Stimulated activated effector memory CD8-positive, alpha-beta T cell treated with anti-CD3 and anti-CD28 coated beads, Interleukin-12 subunit alpha, Interleukin-12 subunit beta, amount 100 ng/mL, for 72 hours (primary cell): Measurements from ENCODE around the gene PRR36.

Experiments used
- ATAC-seq: fragments of 150-1000 bp; cut with Tn5 transposase; 2 replicates; pipeline ENCODE4 v1.10.0; 2021
- DNase-seq, 2 donors: peaks; one replicate each; pipeline ENCODE4 v3.0.0; 2021 to 2022; ENCODE audit warnings: low spot score in 2 of 2
- H3K27ac Mint-ChIP-seq: one replicate; pipeline ENCODE4 v1.8.0; 2022; ENCODE audit warnings: mild to moderate bottlenecking, mixed read lengths
- H3K36me3 Mint-ChIP-seq: one replicate; pipeline ENCODE4 v1.8.0; 2022; ENCODE audit warnings: mild to moderate bottlenecking, mixed read lengths
- H3K4me1 Mint-ChIP-seq: one replicate; pipeline ENCODE4 v1.8.0; 2022; ENCODE audit warnings: mixed read lengths
- H3K4me3 Mint-ChIP-seq: one replicate; pipeline ENCODE4 v1.8.0; 2022; ENCODE audit warnings: mild to moderate bottlenecking, mixed read lengths
- H3K9me3 Mint-ChIP-seq: one replicate; pipeline ENCODE4 v1.8.0; 2022; ENCODE audit warnings: mixed read lengths

The PRR36 gene

DNA sequence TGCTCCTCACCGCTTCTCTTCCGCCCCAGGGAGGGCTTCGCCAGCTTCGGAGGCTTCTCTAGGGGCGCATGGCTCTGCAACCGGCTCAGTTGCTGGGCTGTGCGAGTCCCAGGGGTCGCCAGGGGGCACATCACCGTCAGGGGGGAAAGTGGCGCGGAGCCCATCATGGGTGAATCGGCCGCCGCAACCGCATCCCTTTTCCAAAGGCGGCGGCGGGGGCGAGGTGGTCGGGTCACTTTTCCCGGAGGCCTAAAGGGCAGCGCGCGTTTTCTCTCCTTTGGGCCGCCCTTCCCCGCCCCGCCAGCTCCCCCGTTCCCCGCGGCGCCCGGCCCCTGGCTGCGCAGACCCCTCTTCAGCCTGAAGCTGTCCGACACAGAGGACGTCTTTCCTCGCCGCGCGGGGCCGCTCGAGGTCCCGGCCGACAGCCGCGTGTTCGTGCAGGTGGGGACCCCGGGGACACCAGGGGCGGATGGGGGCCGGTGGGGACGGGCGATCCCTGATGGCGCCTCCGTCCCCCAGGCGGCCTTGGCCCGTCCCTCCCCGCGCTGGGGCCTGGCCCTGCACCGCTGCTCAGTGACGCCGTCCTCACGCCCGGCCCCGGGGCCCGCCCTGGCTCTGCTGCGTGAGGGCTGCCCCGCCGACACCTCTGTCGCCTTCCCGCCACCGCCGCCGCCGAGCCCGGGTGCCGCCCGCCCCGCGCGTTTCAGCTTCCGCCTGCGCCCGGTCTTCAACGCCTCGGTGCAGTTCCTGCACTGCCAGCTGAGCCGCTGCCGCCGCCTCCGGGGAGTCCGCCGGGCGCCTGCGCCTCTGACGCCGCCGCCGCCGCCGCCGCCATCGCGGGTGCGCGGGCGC, 42.1 kb upstream of the PRR36 start:
- no peaks in the 10 kb centered on the region for H3K9me3 Mint-ChIP-seq
- DNase-seq (peak; percentile 52 to 79), ATAC-seq (peak; percentile 25)
- H3K4me3 Mint-ChIP-seq, result peak overlapping the region; percentile 85
- H3K4me1 Mint-ChIP-seq, result peaks cover 37% of the 10 kb centered on the region
- peaks cover 16% of the 10 kb centered on the region for H3K36me3 Mint-ChIP-seq
- no peak overlapping the region for H3K27ac Mint-ChIP-seq

DNA sequence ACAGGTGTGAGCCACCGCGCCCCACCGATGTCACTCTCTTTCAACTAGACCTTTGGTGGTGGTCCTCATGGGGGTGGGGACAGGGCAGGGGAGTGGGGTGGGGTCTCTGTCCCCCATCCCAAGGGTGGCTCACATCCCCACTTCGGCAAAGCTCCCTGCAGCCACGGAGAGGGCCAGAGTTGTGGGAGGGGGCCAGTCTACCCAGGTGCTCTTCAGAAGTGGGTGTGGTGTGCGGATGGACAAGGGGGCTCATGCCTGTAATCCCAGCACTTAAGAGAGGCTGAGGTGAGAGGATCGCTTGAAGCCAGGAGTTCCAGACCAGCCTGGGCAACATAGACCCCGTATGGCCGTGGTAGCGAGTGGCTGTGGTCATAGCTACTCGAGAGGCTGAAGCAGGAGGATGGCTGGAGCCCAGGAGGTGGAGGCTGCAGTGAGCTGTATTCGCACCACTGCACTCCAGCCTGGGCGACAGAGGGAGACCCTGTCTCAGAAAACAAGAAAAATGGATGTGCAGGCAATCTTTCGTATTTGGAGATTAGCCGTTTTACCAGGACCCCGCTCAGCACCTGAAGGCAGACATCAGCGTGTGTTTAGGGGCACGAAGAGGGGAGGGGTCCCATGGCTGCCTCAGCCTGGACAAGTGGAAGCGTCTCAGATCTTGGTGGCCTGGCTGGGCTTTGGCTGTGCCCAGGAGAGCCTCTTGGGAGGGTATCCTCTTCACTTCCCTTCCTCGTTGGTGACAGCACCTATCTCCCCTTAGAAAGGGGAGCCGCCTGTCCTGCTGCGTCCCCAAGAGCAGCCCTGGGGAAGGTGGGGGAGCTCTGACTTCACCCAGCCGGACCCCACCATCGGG, 41.3 kb upstream of the PRR36 start:
- Mint-ChIP-seq H3K9me3 (no peaks in the 10 kb centered on the region), H3K27ac (no peak overlapping the region)

DNA sequence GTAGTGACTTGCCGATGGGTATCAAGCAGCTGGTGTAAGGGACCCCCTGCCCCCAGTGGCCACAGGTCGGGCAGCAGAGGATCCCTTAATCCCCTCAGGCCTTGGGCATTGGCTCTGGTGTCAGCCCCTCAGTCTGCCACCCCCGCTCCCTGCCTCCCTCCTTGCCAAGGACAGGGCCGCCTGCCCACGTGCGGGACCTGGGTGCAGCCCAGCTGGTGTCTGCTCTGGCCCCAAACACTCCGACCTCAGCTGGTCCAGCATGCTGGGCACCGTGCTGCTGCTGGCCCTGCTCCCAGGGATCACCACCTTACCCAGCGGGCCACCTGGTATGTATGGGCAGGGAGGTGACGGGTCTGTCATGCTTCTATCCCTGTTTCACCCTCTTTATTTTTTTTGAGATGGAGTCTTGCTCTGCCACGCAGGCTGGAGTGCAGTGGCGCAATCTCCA, 40.4 kb upstream of the PRR36 start, which contains the start of gene TGFBR3L:
TSS of gene TGFBR3L (plus strand) at position 233 of the 448 bp plus-strand sequence.
- Mint-ChIP-seq H3K4me1 (peaks cover 25% of the 10 kb centered on the region), H3K9me3 (no peaks in the 10 kb centered on the region), H3K4me3 (peak within 1 kb of the TSS; percentile 85), H3K27ac (no peak within 1 kb of the TSS), H3K36me3 (peaks cover 15% of the 10 kb centered on the region)
- DNase-seq (peak in 1 of 2 donors; percentile 51), ATAC-seq (no peak)

More for the DNA sequence above, 41.3 kb upstream of the PRR36 start:
- ATAC-seq (no peak), DNase-seq (no peak)
- Mint-ChIP-seq H3K4me3 (peak overlapping the region; percentile 85), H3K4me1 (peaks cover 29% of the 10 kb centered on the region), H3K36me3 (peaks cover 12% of the 10 kb centered on the region)

DNA sequence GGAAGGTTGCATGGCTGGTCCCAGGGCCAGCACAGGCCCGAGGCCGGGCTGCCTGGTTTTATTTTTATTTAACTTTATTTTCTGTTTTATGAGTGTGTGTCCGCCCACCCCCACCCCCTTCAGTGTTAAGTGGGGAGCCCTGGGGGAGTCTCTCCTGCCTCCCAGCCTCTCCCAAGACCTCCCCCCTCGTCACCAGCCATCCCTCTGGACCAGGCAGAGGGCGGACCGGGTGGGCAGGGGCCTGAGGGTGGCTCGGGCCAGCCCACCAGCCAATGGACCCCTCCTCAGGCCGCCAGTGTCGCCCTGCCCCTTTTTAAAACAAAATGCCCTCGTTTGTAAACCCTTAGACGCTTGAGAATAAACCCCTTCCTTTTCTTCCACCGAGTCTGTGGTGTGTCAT, 39.9 kb upstream of the PRR36 start:
- DNase-seq (no peak), ATAC-seq (no peak)
- Mint-ChIP-seq H3K36me3 (peaks cover 15% of the 10 kb centered on the region), H3K27ac (no peak overlapping the region), H3K4me3 (no peak overlapping the region), H3K9me3 (no peaks in the 10 kb centered on the region), H3K4me1 (peaks cover 22% of the 10 kb centered on the region)

- no peaks in the 10 kb centered on the region for H3K9me3 Mint-ChIP-seq
- H3K4me3 Mint-ChIP-seq, result no peak overlapping the region
- no peak for DNase-seq
- H3K27ac Mint-ChIP-seq, result no peak overlapping the region
- ATAC-seq, result no peak
- peaks cover 22% of the 10 kb centered on the region for H3K4me1 Mint-ChIP-seq
- peaks cover 15% of the 10 kb centered on the region for H3K36me3 Mint-ChIP-seq
These were observed 39.5 kb upstream of the PRR36 start for GRCh38 chr19:7913652-7914051.

DNA sequence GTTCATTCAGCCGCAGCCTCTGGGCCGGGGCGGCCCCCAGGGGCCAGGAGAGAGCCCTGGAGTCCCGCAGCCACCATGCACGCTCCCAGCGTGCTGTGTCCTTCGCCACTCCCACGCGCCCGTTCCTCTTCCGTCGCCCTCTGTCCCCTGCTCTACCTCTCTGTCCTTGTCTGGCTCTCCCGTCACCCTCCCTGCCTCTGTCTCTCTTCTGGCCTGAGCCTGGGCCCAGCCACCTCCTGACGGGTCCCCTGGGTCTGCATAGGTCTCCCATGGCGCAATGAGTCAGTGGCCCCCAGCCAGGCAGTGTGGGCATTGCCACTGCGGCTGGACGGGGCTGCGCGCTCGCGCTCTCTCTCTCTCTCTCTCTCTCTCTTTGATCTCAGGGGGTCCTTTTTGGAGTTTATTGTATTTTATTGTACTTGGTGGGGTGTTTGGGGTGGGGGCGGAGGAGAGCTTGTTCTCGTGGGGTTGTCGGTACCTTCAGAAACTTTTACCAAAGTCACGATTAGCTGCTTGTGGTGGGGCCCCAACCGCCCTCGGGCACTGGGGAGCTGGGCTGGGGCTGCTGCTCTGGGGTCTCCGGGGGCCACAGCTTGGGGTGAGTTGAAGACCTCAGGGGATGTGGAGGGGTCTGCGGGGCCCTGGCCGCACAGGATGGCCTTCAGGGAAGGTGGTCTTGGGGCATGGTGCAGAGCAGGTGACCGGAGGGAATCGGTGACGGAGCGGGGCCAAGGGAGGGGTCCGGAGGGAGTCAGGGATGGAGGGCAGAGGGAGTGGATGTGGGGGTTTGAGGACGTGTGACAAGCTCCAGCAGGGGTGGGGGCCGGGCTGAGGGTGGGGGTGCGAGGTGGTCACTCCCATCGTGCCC, 38.7 kb upstream of the PRR36 start:
- no peak overlapping the region for H3K27ac Mint-ChIP-seq
- H3K4me3 Mint-ChIP-seq, result no peak overlapping the region
- no peak for DNase-seq
- peaks cover 15% of the 10 kb centered on the region for H3K36me3 Mint-ChIP-seq
- no peaks in the 10 kb centered on the region for H3K9me3 Mint-ChIP-seq
- H3K4me1 Mint-ChIP-seq, result peaks cover 19% of the 10 kb centered on the region
- no peak for ATAC-seq

DNA sequence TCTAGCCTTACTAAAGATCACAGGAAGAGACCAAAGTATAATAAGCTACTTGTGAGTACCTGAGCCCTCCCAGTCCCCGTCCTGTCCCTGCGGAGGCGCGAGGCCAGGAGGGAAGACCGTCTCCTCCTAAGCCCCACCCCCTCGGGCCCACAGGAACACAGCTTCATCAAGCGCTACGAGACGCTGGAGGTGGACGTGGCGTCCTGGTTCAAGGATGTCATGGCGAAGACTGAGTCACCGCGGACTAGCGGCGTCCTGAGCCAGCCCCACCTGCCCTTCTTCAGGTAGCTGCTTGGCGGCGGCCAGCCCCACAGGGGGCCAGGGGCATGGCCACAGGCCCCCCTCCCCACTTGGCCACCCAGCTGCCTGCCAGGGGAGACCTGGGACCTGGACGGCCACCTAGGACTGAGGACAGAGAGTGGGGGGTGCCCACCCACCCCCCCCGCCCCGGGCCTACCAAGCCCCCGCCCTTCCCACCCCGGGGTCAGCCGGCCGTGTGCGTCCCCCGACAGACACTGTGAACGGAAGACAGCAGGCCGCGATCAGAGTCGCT, 38.0 kb upstream of the PRR36 start:
- Mint-ChIP-seq H3K4me1 (peaks cover 20% of the 10 kb centered on the region), H3K36me3 (peaks cover 21% of the 10 kb centered on the region), H3K9me3 (no peaks in the 10 kb centered on the region), H3K4me3 (no peak overlapping the region), H3K27ac (no peak overlapping the region)
- ATAC-seq (no peak), DNase-seq (no peak)

DNA sequence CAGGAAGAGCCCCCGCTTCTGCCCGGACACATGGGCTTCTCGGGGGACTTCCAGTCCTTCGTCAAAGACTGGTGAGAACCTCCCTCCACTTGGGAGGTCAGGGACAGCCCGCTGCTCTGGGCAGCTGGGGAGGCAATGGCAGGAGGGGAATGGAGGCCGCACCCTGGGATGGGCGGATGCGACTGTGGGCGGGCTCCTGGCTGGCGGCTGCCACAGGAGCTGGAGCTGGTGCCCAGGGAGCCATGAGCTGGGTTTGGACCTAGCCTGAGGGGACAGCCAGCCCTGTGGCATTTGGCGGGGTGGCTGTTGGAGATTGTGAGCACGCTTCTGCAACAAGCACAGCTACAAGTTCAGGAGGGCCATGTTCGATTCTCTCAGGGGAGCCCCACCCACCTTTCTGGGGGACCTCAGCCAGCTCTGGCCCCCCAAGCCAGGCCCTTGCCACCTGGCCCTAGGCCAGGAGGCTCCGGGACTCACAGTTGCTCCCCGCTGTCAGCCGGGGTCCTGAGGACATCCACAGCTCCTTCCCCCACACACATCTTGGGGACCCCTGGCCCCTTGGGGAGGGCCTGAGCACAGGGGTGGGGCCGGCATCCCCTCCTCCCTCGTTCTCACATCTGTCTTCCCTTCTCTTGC, 37.4 kb upstream of the PRR36 start:
- Mint-ChIP-seq H3K4me3 (no peak overlapping the region), H3K27ac (no peak overlapping the region), H3K4me1 (peaks cover 23% of the 10 kb centered on the region), H3K36me3 (peaks cover 26% of the 10 kb centered on the region), H3K9me3 (no peaks in the 10 kb centered on the region)
- DNase-seq (peak in 1 of 2 donors; percentile 49), ATAC-seq (no peak)

DNA sequence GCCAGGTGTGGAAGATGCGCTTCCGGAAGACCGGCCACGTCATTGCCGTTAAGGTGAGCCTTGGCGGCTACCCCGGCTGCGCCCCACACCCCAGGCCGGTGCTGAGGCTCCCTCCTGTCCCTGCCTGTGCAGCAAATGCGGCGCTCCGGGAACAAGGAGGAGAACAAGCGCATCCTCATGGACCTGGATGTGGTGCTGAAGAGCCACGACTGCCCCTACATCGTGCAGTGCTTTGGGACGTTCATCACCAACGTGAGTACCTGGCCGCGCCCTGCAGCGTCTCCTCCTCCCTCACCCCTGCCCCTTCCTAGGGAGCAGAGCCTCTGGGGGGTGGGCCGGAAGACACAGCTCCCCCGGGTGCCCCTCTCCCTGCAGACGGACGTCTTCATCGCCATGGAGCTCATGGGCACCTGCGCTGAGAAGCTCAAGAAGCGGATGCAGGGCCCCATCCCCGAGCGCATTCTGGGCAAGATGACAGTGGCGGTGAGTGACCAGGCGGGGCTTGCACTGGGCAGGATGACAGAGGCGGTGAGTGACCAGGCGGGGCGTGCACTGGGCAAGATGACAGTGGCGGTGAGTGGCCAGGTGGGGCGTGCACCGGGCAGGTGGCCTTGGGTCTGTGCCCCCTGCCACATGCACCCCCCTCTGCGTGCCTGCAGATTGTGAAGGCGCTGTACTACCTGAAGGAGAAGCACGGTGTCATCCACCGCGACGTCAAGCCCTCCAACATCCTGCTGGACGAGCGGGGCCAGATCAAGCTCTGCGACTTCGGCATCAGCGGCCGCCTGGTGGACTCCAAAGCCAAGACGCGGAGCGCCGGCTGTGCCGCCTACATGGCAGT, 36.4 kb upstream of the PRR36 start:
- H3K4me3 Mint-ChIP-seq, result no peak overlapping the region
- no peaks in the 10 kb centered on the region for H3K9me3 Mint-ChIP-seq
- DNase-seq (no peak), ATAC-seq (no peak)
- H3K27ac Mint-ChIP-seq, result no peak overlapping the region
- peaks cover 30% of the 10 kb centered on the region for H3K36me3 Mint-ChIP-seq
- H3K4me1 Mint-ChIP-seq, result peaks cover 25% of the 10 kb centered on the region

GRCh38 chr19:7909471-7910067, 35.4 kb upstream of the PRR36 start:
- no peak for DNase-seq
- no peaks in the 10 kb centered on the region for H3K9me3 Mint-ChIP-seq
- H3K4me1 Mint-ChIP-seq, result peaks cover 32% of the 10 kb centered on the region
- no peak for ATAC-seq
- H3K36me3 Mint-ChIP-seq, result peaks cover 40% of the 10 kb centered on the region
- H3K27ac Mint-ChIP-seq, result no peak overlapping the region
- H3K4me3 Mint-ChIP-seq, result no peak overlapping the region

DNA sequence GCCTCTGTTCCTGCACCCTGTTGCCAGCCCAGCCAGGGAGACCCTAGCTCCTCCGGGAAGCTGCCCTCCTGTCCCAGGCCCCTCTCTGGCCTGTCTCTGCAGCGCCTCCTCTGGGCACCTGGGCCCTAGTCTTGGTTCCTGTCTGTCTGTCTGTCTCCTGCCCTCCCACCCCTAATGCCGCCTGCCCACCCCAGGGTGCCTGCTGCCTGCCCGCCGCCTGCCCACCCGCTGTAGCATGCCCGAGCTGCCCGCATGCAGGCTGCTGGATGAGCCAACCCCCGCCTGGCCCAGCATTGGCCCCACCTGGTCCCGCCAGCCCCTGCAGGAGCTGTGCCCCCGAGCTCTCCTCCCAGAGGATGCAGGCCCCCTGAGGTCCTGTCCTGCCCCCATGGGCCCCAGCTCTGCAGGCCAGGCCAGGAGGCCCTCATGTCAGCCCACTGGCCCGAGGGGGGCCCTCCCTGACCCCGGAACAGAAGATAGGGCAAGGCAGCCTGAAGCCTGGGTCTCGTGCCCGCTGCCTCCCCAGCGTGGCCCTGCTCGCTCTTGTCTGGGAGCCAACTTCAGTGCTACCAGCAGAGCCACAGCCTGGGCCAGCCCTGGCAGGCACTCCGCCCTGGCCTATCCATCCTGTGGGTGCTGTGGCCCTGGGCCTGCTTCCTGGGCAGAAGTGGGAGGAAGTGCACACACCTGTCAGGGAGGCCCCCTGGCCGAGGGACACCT, 34.7 kb upstream of the PRR36 start:
- DNase-seq, result no peak
- H3K4me1 Mint-ChIP-seq, result peaks cover 35% of the 10 kb centered on the region
- no peak overlapping the region for H3K4me3 Mint-ChIP-seq
- no peak overlapping the region for H3K27ac Mint-ChIP-seq
- ATAC-seq, result no peak
- peaks cover 47% of the 10 kb centered on the region for H3K36me3 Mint-ChIP-seq
- no peaks in the 10 kb centered on the region for H3K9me3 Mint-ChIP-seq

DNA sequence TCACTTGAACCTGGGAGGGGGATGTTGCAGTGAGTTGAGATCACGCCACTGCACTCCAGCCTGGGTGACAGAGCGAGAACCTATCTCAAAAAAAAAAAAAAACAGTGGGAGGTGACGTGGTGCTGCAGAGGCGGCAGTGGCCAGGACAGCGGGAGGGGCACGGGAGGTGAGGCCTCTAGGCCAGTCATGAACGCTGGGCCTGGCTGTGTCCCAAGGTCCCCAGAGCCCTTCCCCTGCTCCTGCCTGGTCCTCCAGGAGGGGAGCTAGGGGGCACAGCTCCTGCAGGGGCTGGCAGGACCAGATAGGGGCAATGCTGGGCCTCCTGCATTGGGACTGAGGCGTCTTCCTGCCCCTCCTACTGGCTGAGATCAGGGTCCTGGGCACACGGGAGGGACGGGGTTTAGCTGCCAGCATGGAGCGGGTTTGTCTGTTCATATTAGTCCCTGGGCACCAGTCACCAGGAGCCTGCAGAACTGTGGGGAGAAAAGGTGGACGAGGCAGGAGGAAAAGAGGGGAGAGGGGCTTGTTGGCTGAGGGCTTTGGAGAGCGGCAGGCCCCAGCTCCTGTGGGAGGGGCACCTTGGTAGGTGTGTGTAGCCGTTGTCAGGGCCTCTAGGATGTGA, 34.0 kb upstream of the PRR36 start:
- DNase-seq (no peak), ATAC-seq (no peak)
- Mint-ChIP-seq H3K27ac (no peak overlapping the region), H3K4me1 (peaks cover 41% of the 10 kb centered on the region), H3K36me3 (peaks cover 53% of the 10 kb centered on the region), H3K4me3 (no peak overlapping the region), H3K9me3 (no peaks in the 10 kb centered on the region)
